A549 (cell line): Measurements from ENCODE around the gene TTLL9.

Experiments
- CEBPB ChIP-seq, 2 experiments: fragments of >200 bp in 1 of 2; sonication (Bioruptor Twin) in 1 of 2; formaldehyde crosslinking in 1 of 2; IDR thresholded peaks; 2 replicates each; pipeline ENCODE4 v1.6.1; 2012 to 2016
- EP300 ChIP-seq, 2 experiments: fragments of >200 bp; sonication (Bioruptor Twin); formaldehyde crosslinking; IDR thresholded peaks; 2 replicates in 1 of 2; 3 replicates in 1 of 2; pipeline ENCODE4 v1.6.1; 2016 to 2017
- HDAC2 ChIP-seq: fragments of 200-600 bp; sonication (generic); IDR thresholded peaks from 2 replicates; pipeline ENCODE4 v1.6.1; 2016
- MYC ChIP-seq: IDR thresholded peaks from 2 replicates; pipeline ENCODE4 v1.6.1; 2012; ENCODE audit warnings: mild to moderate bottlenecking, inconsistent platforms, low read length, improper control_type of control experiment, borderline replicate concordance
- POLR2A ChIP-seq: IDR thresholded peaks from 2 replicates; pipeline ENCODE4 v1.6.1; 2012; ENCODE audit warnings: mild to moderate bottlenecking, low read length
- POLR2AphosphoS2 ChIP-seq: conservative IDR thresholded peaks from 2 replicates; pipeline ENCODE4 v1.6.1; 2012; ENCODE audit warnings: low read length, improper control_type of control experiment, inconsistent platforms
- SMC3 ChIP-seq: fragments of >200 bp; sonication (Bioruptor Twin); formaldehyde crosslinking; IDR thresholded peaks from 3 replicates; pipeline ENCODE4 v1.6.1; 2018; ENCODE audit warnings: inconsistent platforms
- ZFP36 ChIP-seq: fragments of 450-650 bp; IDR thresholded peaks from 2 replicates; pipeline ENCODE4 v1.6.1; 2014; ENCODE audit warnings: borderline replicate concordance; ENCODE audit not compliant: partially characterized antibody
- TF ChIP-seq, protein P1 (sequence below): fragments of >200 bp; sonication (Bioruptor Twin); formaldehyde crosslinking; IDR thresholded peaks from 3 replicates; pipeline ENCODE4 v1.5.1; 2016
- TF ChIP-seq, protein P2 (sequence below): fragments of 250-450 bp; sonication (Bioruptor Pico); IDR thresholded peaks from 2 replicates; pipeline ENCODE4 v1.5.0; 2021; ENCODE audit warnings: mild to moderate bottlenecking, moderate library complexity, borderline replicate concordance
- TF ChIP-seq, protein P3 (sequence below): fragments of 200-600 bp; sonication (generic); IDR thresholded peaks from 2 replicates; pipeline ENCODE4 v1.6.1; 2016; ENCODE audit warnings: antibody characterized with exemption, mild to moderate bottlenecking, moderate library complexity

DNA sequence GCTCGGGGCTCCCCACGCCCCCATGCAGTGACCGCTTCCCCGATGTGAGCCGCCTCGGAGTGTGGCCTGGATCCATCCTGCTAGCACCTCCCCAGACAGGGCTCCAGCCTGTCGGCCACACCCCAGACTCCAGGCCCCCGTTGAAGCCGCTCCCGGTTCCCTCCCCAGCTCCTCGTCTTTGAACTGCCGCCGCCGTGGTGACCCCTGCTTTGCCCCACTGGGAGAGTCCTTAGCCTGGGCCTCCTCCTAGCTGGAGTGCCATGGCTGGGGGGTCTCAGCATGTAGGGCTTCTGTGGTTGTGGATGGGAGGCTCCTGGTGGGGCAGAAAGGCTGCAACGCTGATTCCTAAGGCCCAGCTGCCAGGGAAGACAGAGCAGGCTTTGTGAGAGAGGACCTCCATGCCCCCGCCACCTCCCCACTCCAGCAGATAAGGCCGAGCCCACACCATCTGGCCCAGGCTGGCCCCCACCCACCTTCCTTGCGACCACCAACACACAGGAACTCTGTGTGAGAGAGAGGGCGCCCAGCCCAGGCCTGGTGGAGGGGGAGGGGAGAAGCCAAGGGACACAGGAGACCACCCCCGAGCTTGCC lies 36.4 kb upstream of the TTLL9 start:
- TF ChIP-seq CEBPB (IDR thresholded peaks at IDR 0.05) (no peak), SMC3 (no peak), POLR2AphosphoS2 (no peak), MYC (no peak), EP300 (IDR thresholded peaks at IDR 0.05) (no peak), POLR2A (no peak), HDAC2 (no peak), ZFP36 (no peak)
- TF ChIP-seq, protein P1, sequence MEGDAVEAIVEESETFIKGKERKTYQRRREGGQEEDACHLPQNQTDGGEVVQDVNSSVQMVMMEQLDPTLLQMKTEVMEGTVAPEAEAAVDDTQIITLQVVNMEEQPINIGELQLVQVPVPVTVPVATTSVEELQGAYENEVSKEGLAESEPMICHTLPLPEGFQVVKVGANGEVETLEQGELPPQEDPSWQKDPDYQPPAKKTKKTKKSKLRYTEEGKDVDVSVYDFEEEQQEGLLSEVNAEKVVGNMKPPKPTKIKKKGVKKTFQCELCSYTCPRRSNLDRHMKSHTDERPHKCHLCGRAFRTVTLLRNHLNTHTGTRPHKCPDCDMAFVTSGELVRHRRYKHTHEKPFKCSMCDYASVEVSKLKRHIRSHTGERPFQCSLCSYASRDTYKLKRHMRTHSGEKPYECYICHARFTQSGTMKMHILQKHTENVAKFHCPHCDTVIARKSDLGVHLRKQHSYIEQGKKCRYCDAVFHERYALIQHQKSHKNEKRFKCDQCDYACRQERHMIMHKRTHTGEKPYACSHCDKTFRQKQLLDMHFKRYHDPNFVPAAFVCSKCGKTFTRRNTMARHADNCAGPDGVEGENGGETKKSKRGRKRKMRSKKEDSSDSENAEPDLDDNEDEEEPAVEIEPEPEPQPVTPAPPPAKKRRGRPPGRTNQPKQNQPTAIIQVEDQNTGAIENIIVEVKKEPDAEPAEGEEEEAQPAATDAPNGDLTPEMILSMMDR, result no peak
- TF ChIP-seq, protein P2, sequence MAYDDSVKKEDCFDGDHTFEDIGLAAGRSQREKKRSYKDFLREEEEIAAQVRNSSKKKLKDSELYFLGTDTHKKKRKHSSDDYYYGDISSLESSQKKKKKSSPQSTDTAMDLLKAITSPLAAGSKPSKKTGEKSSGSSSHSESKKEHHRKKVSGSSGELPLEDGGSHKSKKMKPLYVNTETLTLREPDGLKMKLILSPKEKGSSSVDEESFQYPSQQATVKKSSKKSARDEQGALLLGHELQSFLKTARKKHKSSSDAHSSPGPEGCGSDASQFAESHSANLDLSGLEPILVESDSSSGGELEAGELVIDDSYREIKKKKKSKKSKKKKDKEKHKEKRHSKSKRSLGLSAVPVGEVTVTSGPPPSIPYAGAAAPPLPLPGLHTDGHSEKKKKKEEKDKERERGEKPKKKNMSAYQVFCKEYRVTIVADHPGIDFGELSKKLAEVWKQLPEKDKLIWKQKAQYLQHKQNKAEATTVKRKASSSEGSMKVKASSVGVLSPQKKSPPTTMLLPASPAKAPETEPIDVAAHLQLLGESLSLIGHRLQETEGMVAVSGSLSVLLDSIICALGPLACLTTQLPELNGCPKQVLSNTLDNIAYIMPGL, result no peak
- TF ChIP-seq, protein P3, sequence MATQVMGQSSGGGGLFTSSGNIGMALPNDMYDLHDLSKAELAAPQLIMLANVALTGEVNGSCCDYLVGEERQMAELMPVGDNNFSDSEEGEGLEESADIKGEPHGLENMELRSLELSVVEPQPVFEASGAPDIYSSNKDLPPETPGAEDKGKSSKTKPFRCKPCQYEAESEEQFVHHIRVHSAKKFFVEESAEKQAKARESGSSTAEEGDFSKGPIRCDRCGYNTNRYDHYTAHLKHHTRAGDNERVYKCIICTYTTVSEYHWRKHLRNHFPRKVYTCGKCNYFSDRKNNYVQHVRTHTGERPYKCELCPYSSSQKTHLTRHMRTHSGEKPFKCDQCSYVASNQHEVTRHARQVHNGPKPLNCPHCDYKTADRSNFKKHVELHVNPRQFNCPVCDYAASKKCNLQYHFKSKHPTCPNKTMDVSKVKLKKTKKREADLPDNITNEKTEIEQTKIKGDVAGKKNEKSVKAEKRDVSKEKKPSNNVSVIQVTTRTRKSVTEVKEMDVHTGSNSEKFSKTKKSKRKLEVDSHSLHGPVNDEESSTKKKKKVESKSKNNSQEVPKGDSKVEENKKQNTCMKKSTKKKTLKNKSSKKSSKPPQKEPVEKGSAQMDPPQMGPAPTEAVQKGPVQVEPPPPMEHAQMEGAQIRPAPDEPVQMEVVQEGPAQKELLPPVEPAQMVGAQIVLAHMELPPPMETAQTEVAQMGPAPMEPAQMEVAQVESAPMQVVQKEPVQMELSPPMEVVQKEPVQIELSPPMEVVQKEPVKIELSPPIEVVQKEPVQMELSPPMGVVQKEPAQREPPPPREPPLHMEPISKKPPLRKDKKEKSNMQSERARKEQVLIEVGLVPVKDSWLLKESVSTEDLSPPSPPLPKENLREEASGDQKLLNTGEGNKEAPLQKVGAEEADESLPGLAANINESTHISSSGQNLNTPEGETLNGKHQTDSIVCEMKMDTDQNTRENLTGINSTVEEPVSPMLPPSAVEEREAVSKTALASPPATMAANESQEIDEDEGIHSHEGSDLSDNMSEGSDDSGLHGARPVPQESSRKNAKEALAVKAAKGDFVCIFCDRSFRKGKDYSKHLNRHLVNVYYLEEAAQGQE, result no peak
